Left cardiac atrium (tissue), 4 donors: ENCODE results near the gene AGAP9. TPM values are rescaled to one million over a fixed set of nuclear protein-coding genes. Genes with fewer than 3 reads are reported as not detected.
"Not testable (repeated sequence)": the region's sequence is repeated elsewhere in the genome, so short reads cannot be mapped to it uniquely, and the experiment has no call there.

Experiments used
- ATAC-seq, 2 donors: fragments of 200-7000 bp; cut with Tn5 transposase; one replicate each; pipeline ENCODE4 v1.9.1; 2020; ENCODE audit warnings: mild to moderate bottlenecking in 2 of 2, moderate library complexity in 2 of 2
- DNase-seq: peaks from one replicate; pipeline ENCODE4 v3.0.0-alpha.2; 2020
- intact Hi-C, 2 donors: fragments of 100-400 bp; cut with DNase I; formaldehyde crosslinking; loops; one replicate each; pipeline versions ENCODE4 v1.14.1 to v1.15.1; 2022 to 2023
- total RNA-seq, 2 donors: library from RNA; stranded (reverse); fragmentation: NEBNext Ultra II Directional; extraction: Animal tissue kit (Norgen Biotek cat#: 25700); gene quantifications; one replicate each; pipeline ENCODE4 v1.2.1, GENCODE V29; 2021
- donor health status: DM: no; HTN: yes; CAD: no.
- donor health status: DM: no; HTN: yes; CAD: no; lungs with severe emphysema.
- donor health status: DM: yes; HTN: yes; CAD: no.
- donor health status: Dilated cardiomyopathy.

Gene AGAP9
- total RNA-seq, 2 donors from 2014 or later = 2.6 to 2.7 TPM

DNA sequence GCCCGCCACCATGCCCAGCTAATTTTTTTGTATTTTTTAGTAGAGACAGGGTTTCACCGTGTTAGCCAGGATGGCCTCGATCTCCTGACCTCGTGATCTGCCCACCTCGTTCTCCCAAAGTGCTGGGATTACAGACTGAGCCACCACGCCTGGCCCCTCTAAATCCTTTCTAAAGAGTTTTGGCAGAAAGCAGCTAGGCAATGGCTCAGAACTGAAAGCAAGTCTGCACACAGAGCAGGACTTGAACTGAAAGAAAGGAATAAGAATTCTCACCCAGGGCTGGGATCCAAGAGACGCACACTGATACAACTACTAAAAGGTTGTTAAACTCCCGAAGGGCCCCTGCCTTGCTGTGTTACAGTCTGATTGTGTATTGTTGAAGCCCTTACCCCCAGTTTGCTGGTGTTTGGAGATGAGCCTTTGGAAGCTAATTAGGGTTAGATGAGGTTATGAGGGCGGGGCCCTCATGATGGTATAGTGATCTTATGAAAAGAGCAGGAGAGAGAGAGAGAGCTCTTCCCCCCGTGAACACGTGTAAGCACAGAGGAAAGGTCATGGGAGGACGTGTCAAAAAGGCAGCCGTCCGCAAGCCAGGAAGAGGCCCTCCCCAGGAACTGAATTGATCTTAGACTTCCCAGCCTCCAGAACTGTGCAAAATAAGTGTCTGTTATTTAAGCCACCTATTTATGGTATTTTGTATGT, 58.1 kb downstream of the AGAP9 start:
- DNase-seq, intact Hi-C loops: not testable (repeated sequence)
- peak in 1 of 2 donors; percentile 3 for ATAC-seq

- intact Hi-C loops, DNase-seq: not testable (repeated sequence)
- ATAC-seq = peak; percentile 28 to 86
Observed at GRCh38 chr10:47462577-47463358, 60.7 kb downstream of the AGAP9 start.

- ATAC-seq (peak; percentile 82 to 92), DNase-seq (peak; percentile 62)
- intact Hi-C loops = not testable (repeated sequence)
Observed at GRCh38 chr10:47461261-47461687, 62.2 kb downstream of the AGAP9 start.

- intact Hi-C loops = no loop called here
- DNase-seq (no peak), ATAC-seq (no peak)
Observed at GRCh38 chr10:47458466-47459154, 64.8 kb downstream of the AGAP9 start.

DNA sequence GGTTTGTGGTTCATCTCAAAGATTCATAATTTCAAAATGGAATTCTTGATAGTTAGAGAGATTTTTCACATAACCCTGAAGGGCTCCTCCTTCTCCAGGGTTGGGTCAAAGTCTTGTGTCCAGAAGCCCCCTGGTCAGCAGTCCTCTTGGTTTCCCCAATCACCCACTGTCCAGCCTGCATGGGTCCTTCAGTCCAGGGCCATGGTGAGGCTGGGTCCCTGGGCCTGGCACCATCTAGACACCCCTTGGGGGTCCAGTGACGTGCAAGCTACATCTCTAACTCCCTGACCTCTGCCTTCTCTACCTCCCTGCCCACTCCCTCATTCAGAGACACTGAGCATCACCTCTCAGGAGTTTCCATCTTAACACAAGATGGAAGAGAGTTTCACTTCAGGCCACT, 65.6 kb downstream of the AGAP9 start:
- intact Hi-C loops = no loop called here
- no peak for DNase-seq
- ATAC-seq = no peak

DNA sequence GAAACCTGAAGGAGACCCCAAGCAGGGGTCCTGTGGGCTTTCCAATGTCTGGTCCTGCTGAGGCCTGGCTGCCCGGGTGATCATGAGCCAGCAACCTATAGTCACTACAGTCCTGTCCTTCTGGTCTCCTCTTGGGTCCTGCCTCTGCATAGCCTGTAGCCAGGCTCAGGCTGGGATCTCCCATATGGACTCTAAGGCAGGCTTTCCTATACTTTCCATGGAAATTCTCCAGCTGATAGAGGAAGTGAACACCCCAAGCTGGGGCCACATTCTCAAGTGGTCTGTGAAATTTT, 66.0 kb downstream of the AGAP9 start:
- intact Hi-C loops = no loop called here
- no peak for DNase-seq
- ATAC-seq = no peak

- ATAC-seq (no peak), DNase-seq (no peak)
- intact Hi-C loops = no loop called here
Observed at GRCh38 chr10:47456794-47457527, 66.5 kb downstream of the AGAP9 start.

- ATAC-seq = no peak
- intact Hi-C loops = no loop called here
- no peak for DNase-seq
Observed at GRCh38 chr10:47456079-47456785, 67.2 kb downstream of the AGAP9 start.

GRCh38 chr10:47455350-47456078, 67.9 kb downstream of the AGAP9 start:
- intact Hi-C loops, ATAC-seq, DNase-seq: not testable (repeated sequence)

GRCh38 chr10:47454780-47455058, 68.7 kb downstream of the AGAP9 start:
- no peak for ATAC-seq
- intact Hi-C loops = no loop called here
- no peak for DNase-seq

- intact Hi-C loops = no loop called here
- DNase-seq (no peak), ATAC-seq (no peak)
Observed at GRCh38 chr10:47454008-47454779, 69.2 kb downstream of the AGAP9 start.

- intact Hi-C loops = no loop called here
- ATAC-seq = no peak
Observed at GRCh38 chr10:47453141-47454007, 70.1 kb downstream of the AGAP9 start.

GRCh38 chr10:47452495-47453140, 70.8 kb downstream of the AGAP9 start:
- DNase-seq (no peak), ATAC-seq (no peak)
- intact Hi-C loops = no loop called here

More at GRCh38 chr10:47453141-47454007, 70.1 kb downstream of the AGAP9 start:
- no peak for DNase-seq

- DNase-seq (no peak), ATAC-seq (no peak)
- intact Hi-C loops = no loop called here
Observed at GRCh38 chr10:47451998-47452494, 71.4 kb downstream of the AGAP9 start.
